ENCODE data around the gene CPLX3.

Gene CPLX3

GRCh38 chr15:74788683-74789151, 37.7 kb upstream of the CPLX3 start:
- no peak for DNase-seq

- no peak for DNase-seq
These were observed 37.2 kb upstream of the CPLX3 start for GRCh38 chr15:74789171-74789631.

GRCh38 chr15:74789741-74790079, 36.7 kb upstream of the CPLX3 start:
- DNase-seq: no peak

GRCh38 chr15:74790080-74790916, 36.1 kb upstream of the CPLX3 start:
- peak; percentile 58 for DNase-seq

GRCh38 chr15:74791007-74791406, 35.4 kb upstream of the CPLX3 start:
- DNase-seq: no peak

- no peak for DNase-seq
These were observed 34.8 kb upstream of the CPLX3 start for GRCh38 chr15:74791667-74792066.

- no peak for DNase-seq
These were observed 34.0 kb upstream of the CPLX3 start for GRCh38 chr15:74792227-74793016.

- DNase-seq: peak; percentile 69
These were observed 33.0 kb upstream of the CPLX3 start for GRCh38 chr15:74793135-74794028.

GRCh38 chr15:74794248-74794969, 32.0 kb upstream of the CPLX3 start:
- DNase-seq: no peak

- no peak for DNase-seq
These were observed 31.5 kb upstream of the CPLX3 start for GRCh38 chr15:74794970-74795349.

- DNase-seq: peak; percentile 53
These were observed 30.3 kb upstream of the CPLX3 start for GRCh38 chr15:74795966-74796625.

GRCh38 chr15:74798388-74799254, 27.8 kb upstream of the CPLX3 start:
- no peak for DNase-seq

GRCh38 chr15:74799255-74799855, 27.1 kb upstream of the CPLX3 start:
- peak; percentile 14 for DNase-seq

- peak; percentile 87 for DNase-seq
These were observed 26.4 kb upstream of the CPLX3 start for GRCh38 chr15:74799856-74800558.

- DNase-seq: no peak
These were observed 25.8 kb upstream of the CPLX3 start for GRCh38 chr15:74800559-74801094.

- DNase-seq: no peak
These were observed 25.0 kb upstream of the CPLX3 start for GRCh38 chr15:74801311-74801997.

GRCh38 chr15:74802290-74802689, 24.1 kb upstream of the CPLX3 start:
- no peak for DNase-seq

GRCh38 chr15:74802862-74803447, 23.5 kb upstream of the CPLX3 start:
- no peak for DNase-seq
